Effector CD8-positive, alpha-beta T cell (primary cell): ENCODE measurements around the gene RPSA.
"Not testable (repeated sequence)": the region's sequence is repeated elsewhere in the genome, so short reads cannot be mapped to it uniquely, and the experiment has no call there.

Experiments used
- DNase-seq: peaks from one replicate; lab custom pipeline; 2025; lab: John Stamatoyannopoulos, UW

RPSA gene

DNA sequence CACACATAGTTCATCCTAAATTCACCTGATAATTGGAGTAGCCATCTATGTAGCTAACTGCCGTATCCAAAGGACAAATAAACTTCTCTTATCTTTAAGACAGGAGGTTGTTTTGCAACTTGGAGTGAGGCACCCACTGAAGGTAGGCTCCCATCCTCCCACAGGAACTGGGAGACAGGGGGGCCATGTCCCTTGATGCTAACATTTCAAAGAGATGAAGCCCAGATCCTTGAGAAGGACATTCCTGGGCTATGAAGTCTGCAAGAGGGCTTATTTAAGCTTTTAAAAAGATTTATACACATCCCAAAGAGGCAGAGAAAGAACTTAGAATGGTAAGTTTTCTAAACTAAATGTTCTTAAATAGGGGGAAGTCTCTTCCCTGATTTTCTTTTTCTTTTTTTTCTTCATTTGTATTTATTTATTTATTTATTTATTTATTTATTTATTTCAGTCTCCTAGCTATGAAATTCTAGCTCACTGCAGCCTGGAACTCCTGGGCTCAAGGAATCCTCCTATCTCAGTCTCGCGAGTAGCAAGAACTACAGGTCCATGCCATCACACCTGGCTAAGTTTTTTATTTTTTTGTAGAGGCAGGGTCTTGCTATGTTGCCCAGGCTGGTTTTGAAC, 48.2 kb downstream of the RPSA start:
- no peak for DNase-seq

DNA sequence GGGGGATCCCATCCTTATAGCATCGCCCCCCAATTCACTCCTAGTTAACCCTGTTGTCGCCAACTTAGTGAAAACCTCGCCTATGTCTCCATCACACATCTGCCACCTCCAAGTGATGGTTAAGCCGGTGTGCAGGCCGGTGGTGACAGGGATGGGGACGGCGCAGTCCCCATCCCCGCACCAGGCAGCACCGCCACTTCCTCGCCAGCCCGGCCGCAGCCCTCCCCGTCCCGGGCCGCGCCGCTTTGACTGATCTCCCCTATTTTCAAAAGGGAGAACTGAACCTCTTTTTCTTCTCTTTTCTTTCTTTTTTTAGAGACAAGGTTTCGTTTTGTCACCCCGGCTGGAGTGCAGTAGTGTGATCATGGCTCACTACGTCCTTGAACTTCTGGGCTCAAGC, 49.6 kb downstream of the RPSA start:
- no peak for DNase-seq

DNA sequence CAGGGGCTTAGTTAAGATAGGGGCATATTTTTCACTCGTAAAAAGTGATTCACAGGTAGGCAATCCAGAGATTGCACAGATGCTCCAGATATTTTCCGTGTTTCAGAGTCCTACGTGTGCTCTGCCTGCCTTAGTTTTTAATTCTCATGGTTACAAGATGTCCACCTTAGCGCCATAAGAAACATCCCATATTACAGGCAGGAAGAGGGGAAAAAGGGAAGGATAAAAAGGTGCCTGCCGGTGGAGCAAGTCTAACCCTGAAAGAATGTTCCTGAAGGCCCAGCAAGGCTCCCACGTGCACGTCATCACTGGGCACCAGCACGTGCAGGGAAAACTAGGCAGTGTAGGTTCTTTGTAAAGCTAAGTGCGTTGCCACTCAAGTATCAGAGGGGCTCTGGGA, 50.8 kb downstream of the RPSA start:
- DNase-seq: no peak

DNA sequence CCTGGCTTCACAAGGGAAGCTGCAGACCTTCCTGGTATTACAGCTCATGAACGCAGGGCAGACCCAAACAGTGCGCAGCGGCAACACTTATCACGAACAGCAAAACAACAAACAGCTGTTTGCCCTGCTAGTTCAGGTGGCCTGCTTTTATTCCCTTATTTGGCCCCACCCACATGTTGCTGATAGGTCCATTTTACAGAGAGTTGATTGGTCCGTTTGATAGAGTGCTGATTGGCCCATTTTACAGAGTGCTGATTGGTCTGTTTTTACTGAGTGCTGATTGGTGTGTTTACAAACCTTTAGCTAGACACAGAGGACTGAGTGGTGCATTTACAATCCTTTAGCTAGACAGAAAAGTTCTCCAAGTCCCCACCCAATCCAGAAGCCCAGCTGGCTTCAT, 52.1 kb downstream of the RPSA start:
- DNase-seq: not testable (repeated sequence)

DNA sequence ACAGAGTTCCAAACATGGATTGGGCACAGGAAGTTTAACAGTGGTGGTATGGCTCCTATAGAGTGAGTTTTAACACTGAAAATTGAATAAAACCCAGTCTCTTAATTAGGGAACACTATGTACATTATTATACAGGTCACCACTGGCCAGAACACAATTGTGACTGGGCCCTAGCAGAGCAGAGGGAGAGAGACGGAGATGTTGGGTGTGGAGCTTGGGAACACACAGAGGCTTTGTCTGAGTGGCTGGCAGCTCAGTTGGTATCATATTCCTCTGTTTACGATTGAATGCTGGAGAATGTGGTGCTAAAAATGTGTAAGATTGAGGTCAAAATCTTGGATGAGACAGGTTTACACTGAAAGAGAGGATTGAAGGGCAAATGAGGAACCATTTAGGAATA, 54.2 kb downstream of the RPSA start:
- no peak for DNase-seq
